Measurements from ENCODE around the gene CFAP97D2.
"Not testable (repeated sequence)": the region's sequence is repeated elsewhere in the genome, so short reads cannot be mapped to it uniquely, and the experiment has no call there.

CFAP97D2 gene

GRCh38 chr13:114199526-114199925 lies 20.5 kb downstream of the CFAP97D2 start:
- not testable (repeated sequence) for H3K9me3 ChIP-seq (ENCODE audit: control insufficient read depth in 1 of 2, low read length in 2 of 2); H3K27ac ChIP-seq (ENCODE audit: low read depth, low read length); H3K36me3 ChIP-seq (ENCODE audit: control insufficient read depth in 1 of 2, insufficient read depth in 2 of 2, low read length in 2 of 2); H3K27me3 ChIP-seq (ENCODE audit: control insufficient read depth in 1 of 2, insufficient read depth in 2 of 2, low read length in 2 of 2); H3K9ac ChIP-seq (ENCODE audit: low read depth in 1 of 2, low read length in 2 of 2); H3K4me3 ChIP-seq (ENCODE audit: low read depth in 1 of 2, low read length in 2 of 2); H3K4me1 ChIP-seq (ENCODE audit: control insufficient read depth in 1 of 2, insufficient read depth in 2 of 2, low read length in 2 of 2)

GRCh38 chr13:114199954-114200353 lies 20.9 kb downstream of the CFAP97D2 start:
- Histone ChIP-seq H3K27ac (ENCODE audit: low read depth, low read length) (no peak overlapping the region), H3K9ac (ENCODE audit: low read depth in 1 of 2, low read length in 2 of 2) (no peak overlapping the region), H3K9me3 (ENCODE audit: control insufficient read depth in 1 of 2, low read length in 2 of 2) (no peaks in the 10 kb centered on the region), H3K36me3 (ENCODE audit: control insufficient read depth in 1 of 2, insufficient read depth in 2 of 2, low read length in 2 of 2) (no peaks in the 10 kb centered on the region), H3K4me1 (ENCODE audit: control insufficient read depth in 1 of 2, insufficient read depth in 2 of 2, low read length in 2 of 2) (no peaks in the 10 kb centered on the region), H3K4me3 (ENCODE audit: low read depth in 1 of 2, low read length in 2 of 2) (no peak overlapping the region), H3K27me3 (ENCODE audit: control insufficient read depth in 1 of 2, insufficient read depth in 2 of 2, low read length in 2 of 2) (no peaks in the 10 kb centered on the region)

- Histone ChIP-seq H3K4me3 (ENCODE audit: low read depth in 1 of 2, low read length in 2 of 2) (no peak overlapping the region), H3K27me3 (ENCODE audit: control insufficient read depth in 1 of 2, insufficient read depth in 2 of 2, low read length in 2 of 2) (no peaks in the 10 kb centered on the region), H3K9ac (ENCODE audit: low read depth in 1 of 2, low read length in 2 of 2) (no peak overlapping the region), H3K4me1 (ENCODE audit: control insufficient read depth in 1 of 2, insufficient read depth in 2 of 2, low read length in 2 of 2) (no peaks in the 10 kb centered on the region), H3K36me3 (ENCODE audit: control insufficient read depth in 1 of 2, insufficient read depth in 2 of 2, low read length in 2 of 2) (no peaks in the 10 kb centered on the region), H3K27ac (ENCODE audit: low read depth, low read length) (no peak overlapping the region), H3K9me3 (ENCODE audit: control insufficient read depth in 1 of 2, low read length in 2 of 2) (no peaks in the 10 kb centered on the region)
These were observed 21.4 kb downstream of the CFAP97D2 start for GRCh38 chr13:114200399-114200911.

GRCh38 chr13:114202581-114202980 lies 23.5 kb downstream of the CFAP97D2 start:
- Histone ChIP-seq H3K9me3 (ENCODE audit: control insufficient read depth in 1 of 2, low read length in 2 of 2) (peaks cover 0 to 3% of the 10 kb centered on the region in 2 donors), H3K36me3 (ENCODE audit: control insufficient read depth in 1 of 2, insufficient read depth in 2 of 2, low read length in 2 of 2) (no peaks in the 10 kb centered on the region), H3K9ac (ENCODE audit: low read depth in 1 of 2, low read length in 2 of 2) (no peak overlapping the region), H3K27me3 (ENCODE audit: control insufficient read depth in 1 of 2, insufficient read depth in 2 of 2, low read length in 2 of 2) (no peaks in the 10 kb centered on the region), H3K4me1 (ENCODE audit: control insufficient read depth in 1 of 2, insufficient read depth in 2 of 2, low read length in 2 of 2) (no peaks in the 10 kb centered on the region), H3K4me3 (ENCODE audit: low read depth in 1 of 2, low read length in 2 of 2) (no peak overlapping the region), H3K27ac (ENCODE audit: low read depth, low read length) (no peak overlapping the region)

- Histone ChIP-seq H3K27me3 (ENCODE audit: control insufficient read depth in 1 of 2, insufficient read depth in 2 of 2, low read length in 2 of 2) (no peaks in the 10 kb centered on the region), H3K36me3 (ENCODE audit: control insufficient read depth in 1 of 2, insufficient read depth in 2 of 2, low read length in 2 of 2) (no peaks in the 10 kb centered on the region), H3K4me1 (ENCODE audit: control insufficient read depth in 1 of 2, insufficient read depth in 2 of 2, low read length in 2 of 2) (no peaks in the 10 kb centered on the region), H3K9ac (ENCODE audit: low read depth in 1 of 2, low read length in 2 of 2) (no peak overlapping the region), H3K4me3 (ENCODE audit: low read depth in 1 of 2, low read length in 2 of 2) (no peak overlapping the region), H3K27ac (ENCODE audit: low read depth, low read length) (no peak overlapping the region), H3K9me3 (ENCODE audit: control insufficient read depth in 1 of 2, low read length in 2 of 2) (peaks cover 0 to 3% of the 10 kb centered on the region in 2 donors)
These were observed 24.5 kb downstream of the CFAP97D2 start for GRCh38 chr13:114203536-114203935.

- Histone ChIP-seq H3K4me3 (ENCODE audit: low read depth in 1 of 2, low read length in 2 of 2) (no peak overlapping the region), H3K36me3 (ENCODE audit: control insufficient read depth in 1 of 2, insufficient read depth in 2 of 2, low read length in 2 of 2) (no peaks in the 10 kb centered on the region), H3K27ac (ENCODE audit: low read depth, low read length) (no peak overlapping the region), H3K9ac (ENCODE audit: low read depth in 1 of 2, low read length in 2 of 2) (no peak overlapping the region), H3K27me3 (ENCODE audit: control insufficient read depth in 1 of 2, insufficient read depth in 2 of 2, low read length in 2 of 2) (no peaks in the 10 kb centered on the region), H3K4me1 (ENCODE audit: control insufficient read depth in 1 of 2, insufficient read depth in 2 of 2, low read length in 2 of 2) (no peaks in the 10 kb centered on the region), H3K9me3 (ENCODE audit: control insufficient read depth in 1 of 2, low read length in 2 of 2) (peaks cover 0 to 3% of the 10 kb centered on the region in 2 donors)
These were observed 25.8 kb downstream of the CFAP97D2 start for GRCh38 chr13:114204894-114205293.

- Histone ChIP-seq H3K27ac (ENCODE audit: low read depth, low read length) (no peak overlapping the region), H3K4me1 (ENCODE audit: control insufficient read depth in 1 of 2, insufficient read depth in 2 of 2, low read length in 2 of 2) (no peaks in the 10 kb centered on the region), H3K36me3 (ENCODE audit: control insufficient read depth in 1 of 2, insufficient read depth in 2 of 2, low read length in 2 of 2) (no peaks in the 10 kb centered on the region), H3K9ac (ENCODE audit: low read depth in 1 of 2, low read length in 2 of 2) (no peak overlapping the region), H3K27me3 (ENCODE audit: control insufficient read depth in 1 of 2, insufficient read depth in 2 of 2, low read length in 2 of 2) (peaks cover 0 to 4% of the 10 kb centered on the region in 2 donors), H3K4me3 (ENCODE audit: low read depth in 1 of 2, low read length in 2 of 2) (no peak overlapping the region), H3K9me3 (ENCODE audit: control insufficient read depth in 1 of 2, low read length in 2 of 2) (peaks cover 0 to 3% of the 10 kb centered on the region in 2 donors)
These were observed 29.1 kb downstream of the CFAP97D2 start for GRCh38 chr13:114208134-114208533.

GRCh38 chr13:114211446-114212157 lies 32.5 kb downstream of the CFAP97D2 start:
- no peak overlapping the region for H3K4me3 ChIP-seq (ENCODE audit: low read depth in 1 of 2, low read length in 2 of 2)
- no peak overlapping the region for H3K27ac ChIP-seq (ENCODE audit: low read depth, low read length)
- H3K4me1 ChIP-seq (ENCODE audit: control insufficient read depth in 1 of 2, insufficient read depth in 2 of 2, low read length in 2 of 2) = no peaks in the 10 kb centered on the region
- peaks cover 0 to 10% of the 10 kb centered on the region in 2 donors for H3K27me3 ChIP-seq (ENCODE audit: control insufficient read depth in 1 of 2, insufficient read depth in 2 of 2, low read length in 2 of 2)
- H3K9me3 ChIP-seq (ENCODE audit: control insufficient read depth in 1 of 2, low read length in 2 of 2) = peaks cover 0 to 3% of the 10 kb centered on the region in 2 donors
- no peaks in the 10 kb centered on the region for H3K36me3 ChIP-seq (ENCODE audit: control insufficient read depth in 1 of 2, insufficient read depth in 2 of 2, low read length in 2 of 2)
- no peak overlapping the region for H3K9ac ChIP-seq (ENCODE audit: low read depth in 1 of 2, low read length in 2 of 2)

GRCh38 chr13:114212158-114212495 lies 33.1 kb downstream of the CFAP97D2 start:
- H3K9me3 ChIP-seq (ENCODE audit: control insufficient read depth in 1 of 2, low read length in 2 of 2) = peaks cover 0 to under 1% of the 10 kb centered on the region in 2 donors
- no peaks in the 10 kb centered on the region for H3K4me1 ChIP-seq (ENCODE audit: control insufficient read depth in 1 of 2, insufficient read depth in 2 of 2, low read length in 2 of 2)
- H3K36me3 ChIP-seq (ENCODE audit: control insufficient read depth in 1 of 2, insufficient read depth in 2 of 2, low read length in 2 of 2) = no peaks in the 10 kb centered on the region
- H3K4me3 ChIP-seq (ENCODE audit: low read depth in 1 of 2, low read length in 2 of 2) = no peak overlapping the region
- H3K9ac ChIP-seq (ENCODE audit: low read depth in 1 of 2, low read length in 2 of 2) = no peak overlapping the region
- H3K27me3 ChIP-seq (ENCODE audit: control insufficient read depth in 1 of 2, insufficient read depth in 2 of 2, low read length in 2 of 2) = peaks cover 0 to 10% of the 10 kb centered on the region in 2 donors
- H3K27ac ChIP-seq (ENCODE audit: low read depth, low read length) = no peak overlapping the region

GRCh38 chr13:114213980-114214379 lies 34.9 kb downstream of the CFAP97D2 start:
- Histone ChIP-seq H3K9ac (ENCODE audit: low read depth in 1 of 2, low read length in 2 of 2) (no peak overlapping the region), H3K4me1 (ENCODE audit: control insufficient read depth in 1 of 2, insufficient read depth in 2 of 2, low read length in 2 of 2) (no peaks in the 10 kb centered on the region), H3K36me3 (ENCODE audit: control insufficient read depth in 1 of 2, insufficient read depth in 2 of 2, low read length in 2 of 2) (no peaks in the 10 kb centered on the region), H3K27ac (ENCODE audit: low read depth, low read length) (no peak overlapping the region), H3K9me3 (ENCODE audit: control insufficient read depth in 1 of 2, low read length in 2 of 2) (no peaks in the 10 kb centered on the region), H3K4me3 (ENCODE audit: low read depth in 1 of 2, low read length in 2 of 2) (no peak overlapping the region), H3K27me3 (ENCODE audit: control insufficient read depth in 1 of 2, insufficient read depth in 2 of 2, low read length in 2 of 2) (peaks cover 0 to 10% of the 10 kb centered on the region in 2 donors)
